OCI-LY3 (cell line): ENCODE data around the gene RPS21.

Experiments used
- H2AFZ ChIP-seq: fragments of 200-600, 300-600 bp; shearing (Covaris generic); 2 replicates; pipeline ENCODE4 v1.6.0; 2014; ENCODE audit warnings: antibody characterized with exemption, low read depth, low read length
- H3K27ac ChIP-seq: fragments of 200-600, 300-600 bp; sonication (generic); 2 replicates; pipeline ENCODE4 v1.5.1; 2014; ENCODE audit warnings: mild to moderate bottlenecking, low read length, moderate library complexity, mixed read lengths
- H3K27me3 ChIP-seq: fragments of 200-600, 300-600 bp; sonication (generic); 2 replicates; pipeline ENCODE4 v1.6.1; 2014; ENCODE audit warnings: low read depth, low read length, mixed read lengths
- H3K36me3 ChIP-seq: fragments of 200-600, 300-600 bp; sonication (generic); replicated peaks from 2 replicates; pipeline ENCODE3; 2014; ENCODE audit warnings: low read depth, low read length, mixed read lengths
- H3K4me1 ChIP-seq: fragments of 300-600, 200-600 bp; sonication (generic); 2 replicates; pipeline ENCODE4 v1.6.1; 2014; ENCODE audit warnings: low read length, mixed read lengths
- H3K4me2 ChIP-seq: fragments of 200-600, 300-600 bp; sonication (generic); 2 replicates; pipeline ENCODE4 v1.6.1; 2014; ENCODE audit warnings: low read length, mixed read lengths
- H3K4me3 ChIP-seq: fragments of 300-600, 200-600 bp; sonication (generic); 2 replicates; pipeline ENCODE4 v1.5.1; 2014; ENCODE audit warnings: antibody characterized with exemption, mild to moderate bottlenecking, low read length, moderate library complexity
- H3K79me2 ChIP-seq: fragments of 300-600, 200-600 bp; shearing (Covaris generic); 2 replicates; pipeline ENCODE4 v1.6.1; 2014; ENCODE audit warnings: mild to moderate bottlenecking, low read length, mixed read lengths
- H3K9ac ChIP-seq: fragments of 300-600, 200-600 bp; shearing (Covaris generic); 2 replicates; pipeline ENCODE4 v1.6.0; 2014; ENCODE audit warnings: mild to moderate bottlenecking, low read length, moderate library complexity
- H3K9me3 ChIP-seq: fragments of 200-600, 300-600 bp; shearing (Covaris generic); 2 replicates; pipeline ENCODE4 v1.6.1; 2014; ENCODE audit warnings: low read length, mixed read lengths; ENCODE audit not compliant: insufficient read depth
- H4K20me1 ChIP-seq: fragments of 200-600, 300-600 bp; sonication (generic); 2 replicates; pipeline ENCODE4 v1.6.1; 2016; ENCODE audit warnings: low read length, mixed read lengths; ENCODE audit not compliant: insufficient read depth
- EZH2phosphoT487 ChIP-seq: fragments of 200-600 bp; shearing (Covaris generic); IDR thresholded peaks from 2 replicates; pipeline ENCODE4 v1.6.1; 2018; ENCODE audit warnings: antibody characterized with exemption, mixed run types, low read depth
- TF ChIP-seq, protein P1 (sequence below): fragments of 200-600, 300-600 bp; sonication (generic); IDR thresholded peaks from 2 replicates; pipeline ENCODE4 v1.5.1; 2014; ENCODE audit warnings: antibody characterized with exemption, low read length, low read depth

The RPS21 gene

DNA sequence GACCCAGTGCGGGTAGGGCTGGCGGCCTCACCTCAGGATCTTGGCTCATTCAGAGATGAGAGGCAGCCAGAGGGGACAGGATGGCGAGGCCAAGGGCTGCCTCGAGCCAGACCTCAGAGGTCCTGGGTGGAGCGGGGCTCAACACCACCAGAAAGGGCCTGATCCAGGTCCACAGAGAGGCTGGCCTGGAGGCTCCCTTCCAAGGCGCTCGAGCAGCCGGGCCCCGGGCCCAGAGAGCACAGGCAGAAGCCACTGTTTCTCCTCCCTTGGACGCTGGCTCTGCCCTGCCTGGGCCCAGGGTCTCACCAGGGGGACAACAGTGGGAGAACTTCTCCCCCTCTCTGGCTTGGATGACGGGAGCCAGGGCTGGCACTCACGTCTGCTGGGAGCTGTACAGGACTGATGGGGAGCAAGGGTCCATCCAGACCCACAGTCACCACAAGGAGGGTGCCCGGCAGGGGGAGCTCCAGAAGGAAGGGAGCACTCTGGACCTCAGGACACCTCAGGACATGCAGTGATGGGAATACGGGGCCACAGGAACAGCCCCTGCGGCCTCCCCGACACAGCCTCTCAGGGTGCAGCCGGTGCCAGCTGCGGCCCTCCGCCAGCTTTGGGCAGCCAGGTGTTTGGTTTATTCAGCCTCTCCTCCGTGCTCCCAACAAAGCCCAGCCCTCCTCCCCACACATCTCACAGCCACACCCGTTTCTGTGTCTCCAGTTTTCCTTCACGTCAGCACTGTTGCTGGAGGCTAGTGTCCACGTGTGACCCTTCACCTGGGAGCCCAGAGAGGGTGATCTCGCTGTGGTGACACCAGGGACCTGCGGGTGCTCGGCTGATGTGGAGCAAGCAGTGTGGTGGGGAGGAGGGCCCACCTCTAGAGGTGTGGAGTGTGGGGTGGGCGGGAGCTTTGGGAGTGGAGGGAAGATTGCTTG is 8.7 kb downstream of the RPS21 start:
- no peaks in the 10 kb centered on the region for H3K9me3 ChIP-seq
- no peak overlapping the region for H3K4me2 ChIP-seq
- no peak for TF ChIP-seq EZH2phosphoT487
- TF ChIP-seq, protein P1, sequence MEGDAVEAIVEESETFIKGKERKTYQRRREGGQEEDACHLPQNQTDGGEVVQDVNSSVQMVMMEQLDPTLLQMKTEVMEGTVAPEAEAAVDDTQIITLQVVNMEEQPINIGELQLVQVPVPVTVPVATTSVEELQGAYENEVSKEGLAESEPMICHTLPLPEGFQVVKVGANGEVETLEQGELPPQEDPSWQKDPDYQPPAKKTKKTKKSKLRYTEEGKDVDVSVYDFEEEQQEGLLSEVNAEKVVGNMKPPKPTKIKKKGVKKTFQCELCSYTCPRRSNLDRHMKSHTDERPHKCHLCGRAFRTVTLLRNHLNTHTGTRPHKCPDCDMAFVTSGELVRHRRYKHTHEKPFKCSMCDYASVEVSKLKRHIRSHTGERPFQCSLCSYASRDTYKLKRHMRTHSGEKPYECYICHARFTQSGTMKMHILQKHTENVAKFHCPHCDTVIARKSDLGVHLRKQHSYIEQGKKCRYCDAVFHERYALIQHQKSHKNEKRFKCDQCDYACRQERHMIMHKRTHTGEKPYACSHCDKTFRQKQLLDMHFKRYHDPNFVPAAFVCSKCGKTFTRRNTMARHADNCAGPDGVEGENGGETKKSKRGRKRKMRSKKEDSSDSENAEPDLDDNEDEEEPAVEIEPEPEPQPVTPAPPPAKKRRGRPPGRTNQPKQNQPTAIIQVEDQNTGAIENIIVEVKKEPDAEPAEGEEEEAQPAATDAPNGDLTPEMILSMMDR = peak; percentile 35
- H3K79me2 ChIP-seq = no peaks in the 10 kb centered on the region
- H2AFZ ChIP-seq = no peak overlapping the region
- H3K9ac ChIP-seq = no peak overlapping the region
- no peaks in the 10 kb centered on the region for H3K36me3 ChIP-seq
- no peaks in the 10 kb centered on the region for H3K27me3 ChIP-seq
- H3K4me3 ChIP-seq = no peak overlapping the region
- no peak overlapping the region for H3K27ac ChIP-seq
- H4K20me1 ChIP-seq = no peaks in the 10 kb centered on the region
- no peaks in the 10 kb centered on the region for H3K4me1 ChIP-seq

DNA sequence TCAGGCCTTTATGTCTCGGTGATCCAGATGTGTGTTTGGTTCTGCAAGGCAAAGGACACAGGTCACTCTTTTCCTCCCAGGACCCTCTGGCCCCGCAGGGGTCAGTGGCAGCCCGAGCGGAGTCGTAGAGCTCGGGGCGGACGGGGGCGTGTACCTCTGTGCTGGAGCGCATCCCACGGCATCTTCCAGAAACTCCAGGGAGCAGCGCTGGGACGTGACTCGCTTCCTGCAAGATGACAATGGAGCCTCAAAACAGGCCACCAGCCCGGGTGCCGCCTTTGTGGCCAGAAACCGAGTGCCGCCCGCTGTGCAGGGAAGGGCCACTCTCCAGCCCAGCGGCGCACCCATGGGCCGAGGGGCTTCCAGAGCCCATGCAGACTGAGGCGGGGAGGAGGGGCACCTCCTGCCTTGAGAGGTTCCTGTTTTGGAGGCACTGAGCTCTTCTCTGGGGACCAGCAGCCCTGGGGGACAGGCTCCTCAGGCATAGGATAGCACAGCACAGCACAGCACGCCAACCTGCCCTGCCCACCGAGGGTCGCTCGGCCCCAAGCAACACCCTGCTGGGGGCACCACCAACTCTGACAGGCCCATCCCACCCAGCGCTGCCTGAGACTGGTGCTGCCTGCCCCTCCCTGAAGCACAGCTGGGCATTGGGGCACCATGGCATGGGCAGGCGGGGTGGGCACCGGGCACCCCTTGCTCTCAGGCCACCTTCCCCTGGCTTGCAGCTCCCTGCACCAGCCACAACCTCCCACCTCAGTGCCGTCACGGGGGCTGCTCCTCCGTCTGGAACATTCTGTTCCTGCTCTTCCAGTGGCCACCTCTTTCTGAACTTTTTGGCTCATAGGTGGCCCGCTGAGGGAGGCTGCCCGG is 9.7 kb downstream of the RPS21 start:
- Histone ChIP-seq H3K4me3 (no peak overlapping the region), H4K20me1 (no peaks in the 10 kb centered on the region), H3K36me3 (no peaks in the 10 kb centered on the region), H3K27me3 (no peaks in the 10 kb centered on the region), H3K9ac (no peak overlapping the region), H2AFZ (no peak overlapping the region), H3K4me1 (no peaks in the 10 kb centered on the region), H3K79me2 (no peaks in the 10 kb centered on the region), H3K9me3 (no peaks in the 10 kb centered on the region), H3K4me2 (no peak overlapping the region), H3K27ac (no peak overlapping the region)
- TF ChIP-seq EZH2phosphoT487 = no peak
- TF ChIP-seq, protein P1 = no peak

DNA sequence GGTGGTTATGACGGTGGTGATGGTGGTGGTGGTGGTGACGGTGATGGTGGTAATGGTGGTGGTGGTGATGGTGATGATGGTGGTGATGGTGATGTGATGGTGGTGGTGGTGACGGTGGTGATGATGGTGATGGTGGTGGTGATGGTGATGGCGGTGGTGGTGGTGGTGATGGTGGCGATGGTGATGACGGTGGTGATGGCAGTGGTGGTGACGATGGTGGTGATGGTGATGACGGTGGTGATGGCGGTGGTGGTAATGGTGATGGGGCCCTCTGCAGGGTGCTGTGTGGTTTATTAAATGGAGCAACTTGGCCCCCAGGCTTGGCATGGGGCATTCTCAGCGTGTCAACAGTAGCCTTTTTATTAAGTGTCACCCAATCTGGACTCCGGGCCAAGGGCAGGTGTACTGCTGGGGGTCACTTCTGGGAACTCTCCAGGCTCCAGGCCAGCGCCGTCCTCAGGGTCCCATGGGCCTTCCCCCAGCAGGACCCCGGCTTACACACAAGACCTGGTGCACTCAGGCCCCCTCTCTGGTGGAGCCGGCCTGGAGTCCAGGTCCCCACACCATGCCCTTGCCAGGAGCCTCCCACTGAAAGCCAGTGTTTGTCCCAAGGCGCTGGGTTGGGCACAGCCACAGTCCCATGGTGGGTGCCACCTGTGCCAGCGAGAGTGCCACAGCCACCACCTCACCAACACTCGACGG is 11.4 kb downstream of the RPS21 start:
- Histone ChIP-seq H3K4me1 (no peaks in the 10 kb centered on the region), H3K27ac (no peak overlapping the region), H4K20me1 (no peaks in the 10 kb centered on the region), H3K36me3 (no peaks in the 10 kb centered on the region), H3K4me2 (no peak overlapping the region), H3K9me3 (no peaks in the 10 kb centered on the region), H2AFZ (no peak overlapping the region), H3K9ac (no peak overlapping the region), H3K79me2 (no peaks in the 10 kb centered on the region), H3K27me3 (no peaks in the 10 kb centered on the region), H3K4me3 (no peak overlapping the region)
- TF ChIP-seq, protein P1 = no peak
- no peak for TF ChIP-seq EZH2phosphoT487
